NT2/D1 (cell line): Measurements from ENCODE around the gene SLC39A13.

Experiments used
- DNase-seq: peaks from one replicate; pipeline ENCODE4 v3.0.0-alpha.2; 2011; ENCODE audit warnings: low read depth, low spot score
- H3K27me3 ChIP-seq: 2 replicates; pipeline ENCODE4 v1.6.0; 2011; ENCODE audit warnings: mild to moderate bottlenecking; ENCODE audit not compliant: insufficient read length, insufficient read depth
- H3K36me3 ChIP-seq: 2 replicates; pipeline ENCODE4 v1.6.1; 2011; ENCODE audit warnings: mild to moderate bottlenecking, low read length, mixed read lengths; ENCODE audit not compliant: insufficient read depth, insufficient read length
- H3K4me1 ChIP-seq: 2 replicates; pipeline ENCODE4 v1.5.1; 2011; ENCODE audit not compliant: insufficient read depth, insufficient read length
- H3K4me3 ChIP-seq: 2 replicates; pipeline ENCODE4 v1.5.1; 2011; ENCODE audit warnings: low read depth; ENCODE audit not compliant: insufficient read length
- H3K9ac ChIP-seq: 2 replicates; pipeline ENCODE4 v1.6.0; 2011; ENCODE audit warnings: low read depth; ENCODE audit not compliant: insufficient read length
- H3K9me3 ChIP-seq: 2 replicates; pipeline ENCODE4 v1.5.1; 2011; ENCODE audit warnings: mild to moderate bottlenecking, low read length; ENCODE audit not compliant: insufficient read depth
- SUZ12 ChIP-seq: IDR thresholded peaks from 2 replicates; pipeline ENCODE4 v1.6.1; 2011; ENCODE audit not compliant: insufficient read length, insufficient read depth; ENCODE audit errors: extremely low read depth
- YY1 ChIP-seq: IDR thresholded peaks from 2 replicates; pipeline ENCODE4 v1.6.1; 2011; ENCODE audit not compliant: insufficient read length, insufficient read depth
- ZNF274 ChIP-seq: IDR thresholded peaks from 2 replicates; pipeline ENCODE4 v1.6.1; 2011; ENCODE audit warnings: mild to moderate bottlenecking, low read depth, low read length

SLC39A13 gene

GRCh38 chr11:47391711-47392432 is 16.5 kb upstream of the SLC39A13 start:
- Histone ChIP-seq H3K4me3 (no peak overlapping the region), H3K36me3 (no peaks in the 10 kb centered on the region), H3K27me3 (no peaks in the 10 kb centered on the region), H3K9me3 (no peaks in the 10 kb centered on the region), H3K4me1 (peaks cover 33% of the 10 kb centered on the region), H3K9ac (no peak overlapping the region)
- no peak for TF ChIP-seq ZNF274
- TF ChIP-seq YY1, result no peak
- TF ChIP-seq SUZ12, result no peak
- DNase-seq, result no peak

DNA sequence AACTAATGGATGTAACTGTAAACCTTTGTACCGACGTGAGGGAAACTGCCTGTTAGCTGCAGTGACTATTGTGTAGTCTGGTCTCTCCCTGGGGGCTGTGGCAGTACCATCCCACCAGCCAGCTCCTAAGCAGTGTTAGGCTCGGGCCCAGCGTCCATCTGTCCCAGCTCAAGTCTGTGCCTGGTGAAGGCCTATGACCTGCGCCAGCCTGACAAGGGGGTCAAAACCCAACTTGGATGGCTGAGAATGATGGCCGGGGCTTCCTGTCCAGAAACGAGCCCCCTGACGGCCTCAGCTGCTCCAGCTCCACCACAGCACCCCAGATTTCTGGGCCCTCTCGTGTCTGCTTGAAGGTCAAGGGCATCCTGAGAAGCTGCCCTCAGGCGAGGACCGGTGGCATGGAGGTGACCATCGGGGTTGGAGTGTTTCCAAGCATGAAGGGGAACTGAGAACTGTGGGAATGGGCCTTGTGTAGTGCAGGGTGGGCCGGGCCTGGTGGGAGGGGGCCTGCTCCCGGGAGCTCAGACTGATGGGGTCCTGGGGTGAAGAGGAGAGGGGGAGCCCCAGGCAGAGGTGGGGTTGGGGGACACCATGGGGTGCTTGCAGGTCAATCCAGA is 15.7 kb upstream of the SLC39A13 start:
- H3K9ac ChIP-seq, result no peak overlapping the region

DNA sequence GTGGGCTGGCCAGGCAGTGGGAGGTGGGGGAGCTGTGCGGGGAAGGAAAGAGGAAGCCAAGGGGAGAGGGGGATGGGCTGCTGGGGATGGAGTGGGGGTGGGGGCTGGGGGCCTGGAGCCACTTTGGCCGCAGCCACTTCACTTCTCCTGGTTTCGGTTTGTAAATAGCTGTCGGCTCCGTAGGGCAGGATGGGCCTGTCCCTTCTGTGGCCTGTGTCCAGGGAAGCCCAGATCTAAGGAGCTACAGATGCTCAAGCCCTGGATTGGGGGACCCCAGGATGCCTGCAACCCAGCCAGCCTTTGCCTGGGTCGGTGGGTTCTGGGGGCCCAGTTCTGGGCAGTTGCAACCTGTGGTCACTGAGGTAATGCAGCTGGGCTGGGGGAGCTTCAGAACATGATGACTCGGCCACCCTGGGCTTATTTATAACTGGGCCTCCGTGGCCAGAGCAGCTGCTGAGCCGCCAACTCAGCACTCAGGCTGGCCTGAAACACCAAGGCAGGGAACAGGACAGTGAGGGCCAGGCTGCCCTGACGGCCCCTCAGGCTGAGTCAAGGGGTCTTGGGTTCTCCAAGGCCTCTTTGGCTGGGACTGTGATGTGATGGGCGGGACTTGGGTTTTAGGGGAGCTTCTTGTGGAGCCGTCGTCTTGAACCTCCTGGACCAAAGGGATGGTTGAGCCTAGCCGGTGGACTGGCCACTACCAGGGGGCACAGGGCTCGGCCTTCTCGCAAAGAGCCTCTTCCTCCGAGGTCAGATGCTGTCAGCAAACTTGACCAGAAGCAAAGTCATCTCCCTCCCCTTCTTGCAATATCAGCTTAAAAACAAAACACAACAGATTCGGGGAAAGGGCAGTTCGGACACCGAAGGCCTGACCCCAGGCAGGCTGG is 15.0 kb upstream of the SLC39A13 start:
- no peaks in the 10 kb centered on the region for H3K36me3 ChIP-seq
- H3K4me3 ChIP-seq, result no peak overlapping the region
- peaks cover 30% of the 10 kb centered on the region for H3K4me1 ChIP-seq
- H3K9me3 ChIP-seq, result no peaks in the 10 kb centered on the region
- TF ChIP-seq SUZ12 (no peak), ZNF274 (no peak), YY1 (no peak)
- no peaks in the 10 kb centered on the region for H3K27me3 ChIP-seq
- no peak for DNase-seq
- peak overlapping the region; percentile 45 for H3K9ac ChIP-seq

More for the DNA sequence above, 15.7 kb upstream of the SLC39A13 start:
- Histone ChIP-seq H3K4me1 (peaks cover 33% of the 10 kb centered on the region), H3K36me3 (no peaks in the 10 kb centered on the region), H3K27me3 (no peaks in the 10 kb centered on the region), H3K4me3 (no peak overlapping the region), H3K9me3 (no peaks in the 10 kb centered on the region)
- no peak for DNase-seq
- no peak for TF ChIP-seq ZNF274
- TF ChIP-seq SUZ12, result no peak

- no peak for DNase-seq
- peaks cover 29% of the 10 kb centered on the region for H3K4me1 ChIP-seq
- H3K9me3 ChIP-seq, result no peaks in the 10 kb centered on the region
- no peaks in the 10 kb centered on the region for H3K36me3 ChIP-seq
- TF ChIP-seq ZNF274, result no peak
- TF ChIP-seq YY1, result no peak
- TF ChIP-seq SUZ12, result no peak
- no peak overlapping the region for H3K4me3 ChIP-seq
- H3K27me3 ChIP-seq, result no peaks in the 10 kb centered on the region
- peak overlapping the region; percentile 45 for H3K9ac ChIP-seq
Measured at GRCh38 chr11:47394050-47394321, 14.4 kb upstream of the SLC39A13 start.

DNA sequence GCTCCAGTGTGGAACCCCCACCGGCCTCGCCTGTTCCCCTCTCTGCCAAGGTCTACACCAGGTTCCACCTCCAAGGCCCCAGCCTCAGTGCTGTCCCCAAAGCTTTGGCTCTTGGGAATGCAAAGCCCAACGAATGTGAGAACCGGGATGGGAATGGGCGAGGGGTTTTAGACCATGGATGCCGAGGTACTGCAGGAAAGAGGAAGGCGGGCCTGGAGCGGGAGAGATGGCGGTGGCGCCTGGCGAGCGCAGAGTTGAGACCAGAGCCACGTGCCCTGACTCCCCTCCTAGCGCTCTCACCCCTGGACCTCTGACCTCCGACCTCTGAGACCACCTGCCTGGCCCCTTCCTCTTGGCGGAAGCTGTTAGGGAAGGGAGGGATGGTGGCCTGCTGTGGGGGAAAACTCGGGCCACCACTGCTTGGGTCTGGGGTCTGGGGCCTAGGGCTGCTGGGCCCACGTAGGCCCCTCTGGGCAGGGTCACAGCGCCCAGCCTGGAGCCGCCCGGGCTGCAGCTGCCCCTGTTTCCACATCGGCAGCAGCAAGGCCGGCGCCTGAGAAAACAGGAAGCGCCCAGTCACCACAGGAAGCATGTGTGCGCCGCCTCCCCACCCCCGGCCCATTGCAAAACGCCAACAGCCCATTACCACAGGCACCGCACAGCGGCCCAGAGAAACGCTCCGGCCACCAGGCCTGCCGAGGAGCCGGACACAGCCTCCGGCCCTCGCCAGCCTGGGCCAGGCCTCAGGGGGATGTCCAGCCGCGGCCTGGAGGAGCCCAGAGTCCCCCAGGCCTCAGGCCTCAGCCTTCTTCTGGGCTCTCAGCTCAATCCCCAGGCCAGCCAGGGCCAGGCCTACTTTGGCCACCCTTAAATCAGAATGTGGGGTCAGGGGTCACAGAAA is 13.8 kb upstream of the SLC39A13 start:
- H3K4me3 ChIP-seq, result no peak overlapping the region
- H3K4me1 ChIP-seq, result peaks cover 28% of the 10 kb centered on the region
- DNase-seq, result no peak
- H3K36me3 ChIP-seq, result no peaks in the 10 kb centered on the region
- H3K27me3 ChIP-seq, result no peaks in the 10 kb centered on the region
- H3K9me3 ChIP-seq, result no peaks in the 10 kb centered on the region
- H3K9ac ChIP-seq, result peak overlapping the region; percentile 36
- TF ChIP-seq YY1 (no peak), ZNF274 (no peak), SUZ12 (no peak)

DNA sequence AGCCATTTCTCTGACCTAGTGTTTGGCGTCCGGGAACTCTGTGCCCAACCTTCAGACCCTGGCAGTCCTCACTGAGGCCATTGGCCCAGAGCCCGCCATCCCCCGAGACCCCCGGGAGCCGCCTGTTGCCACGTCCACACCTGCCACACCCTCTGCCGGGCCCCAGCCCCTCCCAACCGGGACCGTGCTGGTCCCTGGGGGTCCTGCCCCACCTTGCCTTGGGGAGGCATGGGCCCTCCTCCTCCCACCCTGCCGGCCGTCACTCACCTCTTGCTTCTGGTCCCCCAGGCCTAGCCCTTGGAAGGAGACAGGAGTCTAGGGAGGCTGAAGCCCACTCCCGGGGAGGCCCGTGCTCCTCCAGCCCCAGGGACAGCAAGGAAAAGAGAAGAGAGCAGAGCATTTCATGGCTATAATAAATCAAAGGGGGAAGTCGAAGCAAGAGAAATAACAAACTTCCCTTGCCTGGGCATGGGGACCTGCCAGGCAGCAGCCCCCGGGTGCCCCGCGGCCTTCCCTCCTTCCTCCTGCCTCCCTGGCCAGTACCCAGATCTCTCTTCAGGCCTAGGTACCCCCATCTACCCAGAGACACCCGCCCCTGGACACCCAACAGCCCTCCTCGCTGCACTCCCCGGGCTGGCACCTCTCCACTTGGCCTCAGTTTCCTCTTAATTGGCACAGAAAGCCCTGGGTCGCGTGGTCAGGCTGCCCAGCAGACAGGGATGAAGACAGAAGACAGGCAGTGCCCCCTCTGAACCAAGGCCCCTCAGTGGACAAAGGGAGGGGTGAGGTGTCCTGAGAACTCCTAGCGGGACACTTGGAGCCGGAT is 13.0 kb upstream of the SLC39A13 start:
- TF ChIP-seq SUZ12, result no peak
- TF ChIP-seq YY1, result no peak
- TF ChIP-seq ZNF274, result no peak
- H3K4me3 ChIP-seq, result no peak overlapping the region
- no peaks in the 10 kb centered on the region for H3K9me3 ChIP-seq
- DNase-seq, result no peak
- peaks cover 28% of the 10 kb centered on the region for H3K4me1 ChIP-seq
- H3K9ac ChIP-seq, result peak overlapping the region; percentile 21
- no peaks in the 10 kb centered on the region for H3K36me3 ChIP-seq
- no peaks in the 10 kb centered on the region for H3K27me3 ChIP-seq
